ENCODE results near the gene EYA2.
"Not testable (repeated sequence)": the region's sequence is repeated elsewhere in the genome, so short reads cannot be mapped to it uniquely, and the experiment has no call there.

EYA2 gene

GRCh38 chr20:46894579-46894958 lies at the start of gene EYA2:
TSS of gene EYA2 (plus strand) at chr20:46894843. CDS start at chr20:46990011, 95,168 bp downstream.
- DNase-seq, result no peak

GRCh38 chr20:46844965-46845364 lies 49.7 kb upstream of the EYA2 start:
- DNase-seq, result no peak

- DNase-seq, result no peak
These were observed 45.4 kb upstream of the EYA2 start for GRCh38 chr20:46849269-46849668.

GRCh38 chr20:46849751-46850150 lies 44.9 kb upstream of the EYA2 start:
- no peak for DNase-seq

- DNase-seq, result no peak
These were observed 44.2 kb upstream of the EYA2 start for GRCh38 chr20:46850416-46850815.

- no peak for DNase-seq
These were observed 43.7 kb upstream of the EYA2 start for GRCh38 chr20:46850896-46851295.

GRCh38 chr20:46851746-46852145 lies 42.9 kb upstream of the EYA2 start:
- DNase-seq, result no peak

- DNase-seq, result no peak
These were observed 42.3 kb upstream of the EYA2 start for GRCh38 chr20:46852313-46852712.

- DNase-seq, result no peak
These were observed 40.7 kb upstream of the EYA2 start for GRCh38 chr20:46853926-46854325.

GRCh38 chr20:46857061-46857831 lies 37.4 kb upstream of the EYA2 start:
- DNase-seq, result no peak

- DNase-seq, result no peak
These were observed 28.8 kb upstream of the EYA2 start for GRCh38 chr20:46865824-46866223.

GRCh38 chr20:46870041-46870440 lies 24.6 kb upstream of the EYA2 start:
- DNase-seq, result no peak

GRCh38 chr20:46872328-46873211 lies 22.1 kb upstream of the EYA2 start:
- DNase-seq, result no peak

- no peak for DNase-seq
These were observed 19.6 kb upstream of the EYA2 start for GRCh38 chr20:46875059-46875458.

GRCh38 chr20:46879386-46879785 lies 15.3 kb upstream of the EYA2 start:
- no peak for DNase-seq

GRCh38 chr20:46879963-46880362 lies 14.7 kb upstream of the EYA2 start:
- not testable (repeated sequence) for DNase-seq

GRCh38 chr20:46883892-46884291 lies 10.8 kb upstream of the EYA2 start:
- no peak for DNase-seq

GRCh38 chr20:46890682-46891081 lies 4.0 kb upstream of the EYA2 start:
- no peak for DNase-seq

- no peak for DNase-seq
These were observed 1.6 kb upstream of the EYA2 start for GRCh38 chr20:46893051-46893450.

GRCh38 chr20:46893877-46894578 lies 615 bp upstream of the EYA2 start:
- no peak for DNase-seq

- no peak for DNase-seq
These were observed 595 bp downstream of the EYA2 start for GRCh38 chr20:46894971-46895905.

- no peak for DNase-seq
These were observed 1.2 kb downstream of the EYA2 start for GRCh38 chr20:46895906-46896242.

Data from activated T-cell treated with anti-CD3 and anti-CD28 coated beads, Interleukin-2, amount 50 U/mL, for 1 hour (primary cell).